ENCODE data around the gene GSK3B. TPM values are rescaled to one million over a fixed set of nuclear protein-coding genes. Genes with fewer than 3 reads are reported as not detected.

The GSK3B gene
- total and polyA plus RNA-seq, 3 donors from 2014 or later: 64.9 to 73.1 (median 65.1) TPM

- Histone ChIP-seq H3K4me1 (no peaks in the 10 kb centered on the region), H3K27me3 (no peaks in the 10 kb centered on the region), H3K36me3 (ENCODE audit: low read depth, missing control alignments) (no peaks in the 10 kb centered on the region), H3K4me3 (no peak overlapping the region), H3K9me3 (no peaks in the 10 kb centered on the region), H3K27ac (no peak overlapping the region)
- 84 to 95% methylated on average over 2 of the region's 2 CpGs for WGBS, 2 donors
- no peak for TF ChIP-seq POLR2A (IDR thresholded peaks at IDR 0.05)
- no peak for DNase-seq
- intact Hi-C loops (cut with DNase I; ENCODE audit: low total_unique reads): no loop called here
These were observed 119.6 kb downstream of the GSK3B start for GRCh38 chr3:119974656-119975055.

GRCh38 chr3:119973018-119973646, 121.1 kb downstream of the GSK3B start:
- no peaks in the 10 kb centered on the region for H3K27me3 ChIP-seq
- no peak overlapping the region for H3K4me3 ChIP-seq
- H3K9me3 ChIP-seq: no peaks in the 10 kb centered on the region
- intact Hi-C loops (cut with DNase I; ENCODE audit: low total_unique reads): no loop called here
- no peaks in the 10 kb centered on the region for H3K36me3 ChIP-seq (ENCODE audit: low read depth, missing control alignments)
- WGBS, 2 donors: 94 to 95% methylated on average over 7 of the region's 7 CpGs
- TF ChIP-seq CTCF (IDR thresholded peaks at IDR 0.05) (no peak), POLR2A (IDR thresholded peaks at IDR 0.05) (no peak)
- no peak overlapping the region for H3K27ac ChIP-seq
- no peaks in the 10 kb centered on the region for H3K4me1 ChIP-seq
- DNase-seq: no peak

GRCh38 chr3:119969759-119970158, 124.5 kb downstream of the GSK3B start:
- Histone ChIP-seq H3K36me3 (ENCODE audit: low read depth, missing control alignments) (no peaks in the 10 kb centered on the region), H3K27ac (no peak overlapping the region), H3K4me3 (no peak overlapping the region), H3K4me1 (peaks cover 4% of the 10 kb centered on the region), H3K27me3 (no peaks in the 10 kb centered on the region), H3K9me3 (no peaks in the 10 kb centered on the region)
- TF ChIP-seq POLR2A (IDR thresholded peaks at IDR 0.05) (no peak), CTCF (IDR thresholded peaks at IDR 0.05) (no peak)
- DNase-seq: no peak
- intact Hi-C loops (cut with DNase I; ENCODE audit: low total_unique reads): no loop called here
- WGBS, 2 donors: 76 to 77% methylated on average over 4 of the region's 4 CpGs

- no peaks in the 10 kb centered on the region for H3K36me3 ChIP-seq (ENCODE audit: low read depth, missing control alignments)
- WGBS, 2 donors: 92 to 96% methylated on average over 7 of the region's 7 CpGs
- no peak for TF ChIP-seq POLR2A (IDR thresholded peaks at IDR 0.05)
- TF ChIP-seq CTCF (IDR thresholded peaks at IDR 0.05): no peak
- H3K27ac ChIP-seq: no peak overlapping the region
- H3K9me3 ChIP-seq: no peaks in the 10 kb centered on the region
- peaks cover 4% of the 10 kb centered on the region for H3K4me1 ChIP-seq
- H3K4me3 ChIP-seq: no peak overlapping the region
- no peak for DNase-seq
- intact Hi-C loops (cut with DNase I; ENCODE audit: low total_unique reads): no loop called here
- no peaks in the 10 kb centered on the region for H3K27me3 ChIP-seq
These were observed 126.8 kb downstream of the GSK3B start for GRCh38 chr3:119967353-119968006.

- intact Hi-C loops (cut with DNase I; ENCODE audit: low total_unique reads): no loop called here
- no peak overlapping the region for H3K27ac ChIP-seq
- H3K9me3 ChIP-seq: no peaks in the 10 kb centered on the region
- no peak overlapping the region for H3K4me3 ChIP-seq
- DNase-seq: no peak
- H3K36me3 ChIP-seq (ENCODE audit: low read depth, missing control alignments): no peaks in the 10 kb centered on the region
- peaks cover 4% of the 10 kb centered on the region for H3K4me1 ChIP-seq
- TF ChIP-seq POLR2A (IDR thresholded peaks at IDR 0.05): no peak
- TF ChIP-seq CTCF (IDR thresholded peaks at IDR 0.05): no peak
- WGBS, 2 donors: 16 to 48% methylated on average over 1 of the region's 1 CpG
- no peaks in the 10 kb centered on the region for H3K27me3 ChIP-seq
These were observed 128.6 kb downstream of the GSK3B start for GRCh38 chr3:119965692-119966091.
